ENCODE measurements around the gene TULP3. TPM values are rescaled to one million over a fixed set of nuclear protein-coding genes. Genes with fewer than 3 reads are reported as not detected.

The TULP3 gene
- total RNA-seq, 2 experiments from 2014 or later = 10.7 to 11.0 TPM

- ChIA-PET CTCF (ENCODE audit: unreplicated experiment) (no interaction called here), POLR2A (no interaction called here)
- no peaks in the 10 kb centered on the region for H4K20me1 ChIP-seq (ENCODE audit: insufficient read depth, low read length)
- no peak for TF ChIP-seq EZH2phosphoT487 (IDR thresholded peaks at IDR 0.05; ENCODE audit: borderline replicate concordance, low read depth, low read length)
- TF ChIP-seq CTCF (conservative IDR thresholded peaks at IDR 0.05; ENCODE audit: low read length) = no peak
- H3K79me2 ChIP-seq (ENCODE audit: insufficient read depth, low read depth, low read length) = no peaks in the 10 kb centered on the region
- BruUV-seq (replicated peaks) = no TSS peak
- no peak overlapping the region for H3K27ac ChIP-seq (ENCODE audit: low read depth, low read length, poor library complexity, severe bottlenecking)
- H2AFZ ChIP-seq (ENCODE audit: low read length) = no peak overlapping the region
- H3K9me2 ChIP-seq (ENCODE audit: insufficient read depth, low read length) = no peaks in the 10 kb centered on the region
- intact Hi-C loops (cut with micrococcal nuclease; ENCODE audit: unreplicated experiment) = no loop called here
- no peak overlapping the region for H3K4me2 ChIP-seq (ENCODE audit: low read length)
- H3K36me3 ChIP-seq (ENCODE audit: insufficient read depth, low read length) = peaks cover 77% of the 10 kb centered on the region
- H3K4me1 ChIP-seq (ENCODE audit: insufficient read depth, low read length, poor library complexity, severe bottlenecking) = no peaks in the 10 kb centered on the region
- no peak for DNase-seq (ENCODE audit: low spot score)
- no peaks in the 10 kb centered on the region for H3K9me3 ChIP-seq (ENCODE audit: low read length)
- no peak overlapping the region for H3K4me3 ChIP-seq (ENCODE audit: low read depth, low read length, poor library complexity, severe bottlenecking)
Observed at GRCh38 chr12:2857576-2857975, 33.1 kb upstream of the TULP3 start.

GRCh38 chr12:2858334-2858733 lies 32.4 kb upstream of the TULP3 start:
- H3K79me2 ChIP-seq (ENCODE audit: insufficient read depth, low read depth, low read length) = no peaks in the 10 kb centered on the region
- no peak overlapping the region for H3K4me2 ChIP-seq (ENCODE audit: low read length)
- H3K27ac ChIP-seq (ENCODE audit: low read depth, low read length, poor library complexity, severe bottlenecking) = no peak overlapping the region
- H4K20me1 ChIP-seq (ENCODE audit: insufficient read depth, low read length) = no peaks in the 10 kb centered on the region
- no peaks in the 10 kb centered on the region for H3K9me2 ChIP-seq (ENCODE audit: insufficient read depth, low read length)
- DNase-seq (ENCODE audit: low spot score) = no peak
- H3K36me3 ChIP-seq (ENCODE audit: insufficient read depth, low read length) = peaks cover 84% of the 10 kb centered on the region
- no peaks in the 10 kb centered on the region for H3K9me3 ChIP-seq (ENCODE audit: low read length)
- no peak overlapping the region for H3K4me3 ChIP-seq (ENCODE audit: low read depth, low read length, poor library complexity, severe bottlenecking)
- intact Hi-C loops (cut with micrococcal nuclease; ENCODE audit: unreplicated experiment) = no loop called here
- TF ChIP-seq EZH2phosphoT487 (IDR thresholded peaks at IDR 0.05; ENCODE audit: borderline replicate concordance, low read depth, low read length) (no peak), CTCF (conservative IDR thresholded peaks at IDR 0.05; ENCODE audit: low read length) (no peak)
- POLR2A ChIA-PET = interaction anchor here (0.6 kb wide), 1 partner anchor 314 kb away, joined by 4 read pairs; no protein-coding TSS in a partner anchor
- CTCF ChIA-PET (ENCODE audit: unreplicated experiment) = no interaction called here
- H2AFZ ChIP-seq (ENCODE audit: low read length) = no peak overlapping the region
- H3K4me1 ChIP-seq (ENCODE audit: insufficient read depth, low read length, poor library complexity, severe bottlenecking) = no peaks in the 10 kb centered on the region
- no TSS peak for BruUV-seq (replicated peaks)

GRCh38 chr12:2858944-2859421 lies 31.7 kb upstream of the TULP3 start:
- Histone ChIP-seq H3K27ac (ENCODE audit: low read depth, low read length, poor library complexity, severe bottlenecking) (no peak overlapping the region), H3K4me3 (ENCODE audit: low read depth, low read length, poor library complexity, severe bottlenecking) (no peak overlapping the region), H3K36me3 (ENCODE audit: insufficient read depth, low read length) (peaks cover 91% of the 10 kb centered on the region), H3K4me1 (ENCODE audit: insufficient read depth, low read length, poor library complexity, severe bottlenecking) (no peaks in the 10 kb centered on the region), H3K9me2 (ENCODE audit: insufficient read depth, low read length) (no peaks in the 10 kb centered on the region), H4K20me1 (ENCODE audit: insufficient read depth, low read length) (no peaks in the 10 kb centered on the region), H3K4me2 (ENCODE audit: low read length) (no peak overlapping the region), H2AFZ (ENCODE audit: low read length) (no peak overlapping the region), H3K9me3 (ENCODE audit: low read length) (no peaks in the 10 kb centered on the region), H3K79me2 (ENCODE audit: insufficient read depth, low read depth, low read length) (no peaks in the 10 kb centered on the region)
- BruUV-seq (replicated peaks) = no TSS peak
- POLR2A ChIA-PET = no interaction called here
- no peak for DNase-seq (ENCODE audit: low spot score)
- CTCF ChIA-PET (ENCODE audit: unreplicated experiment) = no interaction called here
- no peak for TF ChIP-seq CTCF (conservative IDR thresholded peaks at IDR 0.05; ENCODE audit: low read length)
- no peak for TF ChIP-seq EZH2phosphoT487 (IDR thresholded peaks at IDR 0.05; ENCODE audit: borderline replicate concordance, low read depth, low read length)
- intact Hi-C loops (cut with micrococcal nuclease; ENCODE audit: unreplicated experiment) = no loop called here
